AG04449 (cell line): ENCODE measurements around the gene CDH13.

ENCODE experiments used
- CTCF ChIA-PET: fragments of 350-600 bp; formaldehyde crosslinking; extraction: SDS; loops from one replicate; lab custom pipeline; 2021; ENCODE audit warnings: antibody characterized with exemption; lab: Yijun Ruan, JAX
- POLR2A ChIA-PET: fragments of 400-600, 350-600 bp; formaldehyde crosslinking; extraction: SDS; loops from one replicate; lab custom pipeline; 2020; ENCODE audit warnings: antibody characterized with exemption, inconsistent platforms; lab: Yijun Ruan, JAX
- DNase-seq: peaks from one replicate; pipeline ENCODE4 v3.0.0-alpha.2; 2010; ENCODE audit warnings: low read depth, low spot score
- H3K4me3 ChIP-seq: 2 replicates; pipeline ENCODE4 v1.5.1; 2011; ENCODE audit warnings: low read depth, mild to moderate bottlenecking, control low read depth, low read length
- CTCF ChIP-seq: IDR thresholded peaks from one replicate; pipeline ENCODE4 v1.5.1; 2011; ENCODE audit warnings: mild to moderate bottlenecking, moderate library complexity, low read length, control low read depth, inconsistent platforms; ENCODE audit not compliant: insufficient read depth; ENCODE audit errors: missing control alignments

CDH13 gene

GRCh38 chr16:83338941-83339340, 712.2 kb downstream of the CDH13 start:
- DNase-seq: no peak
- TF ChIP-seq CTCF: no peak
- H3K4me3 ChIP-seq: no peak overlapping the region
- ChIA-PET CTCF (interaction anchor here (2.7 kb wide), 1 partner anchor 17 kb away, joined by 12 read pairs; no protein-coding TSS in a partner anchor), POLR2A (no interaction called here)

- DNase-seq: peak; percentile 75
- POLR2A ChIA-PET: no interaction called here
- CTCF ChIA-PET: interaction anchor here (3.7 kb wide), 1 partner anchor 13 kb away, joined by 30 read pairs; no protein-coding TSS in a partner anchor
Measured at GRCh38 chr16:83343935-83344366, 717.2 kb downstream of the CDH13 start.

GRCh38 chr16:83345846-83346640, 719.3 kb downstream of the CDH13 start:
- H3K4me3 ChIP-seq: no peak overlapping the region
- DNase-seq: no peak
- POLR2A ChIA-PET: no interaction called here
- CTCF ChIA-PET: interaction anchor here (0.6 to 3.7 kb wide), 3 partner anchors 8 to 11 kb away, joined by 4 to 30 read pairs (median 4); no protein-coding TSS in a partner anchor
- TF ChIP-seq CTCF: no peak

More at GRCh38 chr16:83343935-83344366, 717.2 kb downstream of the CDH13 start:
- H3K4me3 ChIP-seq: no peak overlapping the region
- no peak for TF ChIP-seq CTCF

GRCh38 chr16:83348991-83349390, 722.2 kb downstream of the CDH13 start:
- H3K4me3 ChIP-seq: no peak overlapping the region
- no peak for TF ChIP-seq CTCF
- ChIA-PET POLR2A (no interaction called here), CTCF (interaction anchor here (0.8 kb wide), 1 partner anchor 14 kb away, joined by 3 read pairs; no protein-coding TSS in a partner anchor)
- DNase-seq: no peak

- POLR2A ChIA-PET: no interaction called here
- DNase-seq: no peak
- no peak for TF ChIP-seq CTCF
- H3K4me3 ChIP-seq: no peak overlapping the region
- CTCF ChIA-PET: interaction anchor here (1.2 to 1.3 kb wide), 2 partner anchors 13 to 720 kb away, joined by 3 read pairs; no protein-coding TSS in a partner anchor
Measured at GRCh38 chr16:83350481-83350880, 723.7 kb downstream of the CDH13 start.

- no peak overlapping the region for H3K4me3 ChIP-seq
- peak; percentile 58 for DNase-seq
- ChIA-PET CTCF (interaction anchor here (0.8 to 1.8 kb wide), 4 partner anchors 9 to 136 kb away, joined by 3 to 4 read pairs (median 3); no protein-coding TSS in a partner anchor), POLR2A (interaction anchor here (0.6 kb wide), 1 partner anchor 562 kb away, joined by 3 read pairs; no protein-coding TSS in a partner anchor)
- TF ChIP-seq CTCF: no peak
Measured at GRCh38 chr16:83351846-83352245, 725.1 kb downstream of the CDH13 start.
